ENCODE results near the gene UBE2J2. TPM values are rescaled to one million over a fixed set of nuclear protein-coding genes. Genes with fewer than 3 reads are reported as not detected.

Gene UBE2J2
- total RNA-seq, 2 experiments from 2014 or later: 76.5 to 80.1 TPM

DNA sequence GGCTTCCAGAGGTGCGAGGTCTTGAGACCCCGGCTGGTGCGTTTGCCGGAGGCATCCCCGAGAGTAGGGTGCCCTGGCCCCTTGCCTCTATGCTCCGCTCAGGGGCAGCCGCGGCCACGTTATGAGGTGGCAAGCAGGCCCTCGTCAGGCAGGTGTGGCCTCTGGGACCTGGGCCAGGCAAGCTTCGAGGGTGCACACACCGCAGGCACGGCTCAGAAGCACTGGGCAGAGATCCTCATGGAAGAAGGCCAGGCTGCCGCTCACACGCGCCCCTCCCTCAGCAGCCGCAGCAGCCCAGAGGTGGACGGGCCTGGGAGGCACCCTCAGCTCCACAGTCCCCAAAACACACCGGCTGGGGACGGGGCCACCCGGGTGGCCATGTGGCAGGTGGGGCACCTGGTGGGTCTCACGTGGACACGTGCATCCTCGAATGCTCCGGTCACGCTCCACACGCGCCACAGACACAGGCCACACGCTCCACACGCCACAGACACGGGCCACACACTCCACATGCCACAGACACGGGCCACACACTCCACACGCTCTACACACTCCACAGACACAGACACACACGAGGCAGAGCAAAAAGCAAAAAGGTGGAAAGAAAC lies 48.3 kb downstream of the UBE2J2 start:
- POLR2A ChIA-PET: no interaction called here
- CTCF ChIA-PET: no interaction called here

DNA sequence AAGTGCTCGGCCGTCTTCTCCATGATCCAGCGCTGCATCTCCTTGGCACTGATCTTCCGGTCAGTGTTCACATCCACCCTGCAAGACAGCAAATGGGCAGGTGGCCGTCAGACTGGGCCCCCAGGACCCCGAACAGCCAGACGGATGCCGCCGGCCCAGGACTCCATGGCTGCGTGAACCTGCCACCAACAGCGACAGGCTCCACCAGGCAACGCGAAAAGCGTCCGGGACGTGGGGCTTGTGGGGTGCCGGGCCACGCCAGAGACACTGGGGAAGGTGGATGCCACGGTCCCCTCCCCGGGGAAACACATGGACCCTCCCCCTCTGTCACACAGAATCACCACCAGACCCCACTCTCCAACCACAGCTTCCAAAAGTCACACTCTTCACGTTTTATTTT lies 49.8 kb downstream of the UBE2J2 start:
- ChIA-PET CTCF (no interaction called here), POLR2A (no interaction called here)

DNA sequence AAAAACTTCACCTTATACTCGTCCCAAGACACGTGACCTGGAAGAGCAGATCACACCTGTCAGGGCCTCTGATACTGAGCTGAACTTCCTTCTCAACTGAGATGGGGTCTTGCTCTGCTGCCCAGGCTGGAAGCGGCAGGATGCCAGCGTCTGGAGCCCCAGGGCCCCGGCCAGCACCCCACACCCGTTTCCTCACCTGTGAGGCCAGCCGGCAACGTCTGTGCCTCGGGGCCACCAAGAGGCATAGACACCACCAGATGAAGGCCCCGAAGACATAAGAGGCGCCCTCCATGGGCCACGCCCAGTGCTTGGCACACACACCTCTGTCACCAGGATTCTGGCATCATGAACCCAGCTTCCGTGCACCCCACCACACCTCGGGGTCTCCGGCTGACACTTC lies 50.3 kb downstream of the UBE2J2 start:
- ChIA-PET CTCF (no interaction called here), POLR2A (no interaction called here)

DNA sequence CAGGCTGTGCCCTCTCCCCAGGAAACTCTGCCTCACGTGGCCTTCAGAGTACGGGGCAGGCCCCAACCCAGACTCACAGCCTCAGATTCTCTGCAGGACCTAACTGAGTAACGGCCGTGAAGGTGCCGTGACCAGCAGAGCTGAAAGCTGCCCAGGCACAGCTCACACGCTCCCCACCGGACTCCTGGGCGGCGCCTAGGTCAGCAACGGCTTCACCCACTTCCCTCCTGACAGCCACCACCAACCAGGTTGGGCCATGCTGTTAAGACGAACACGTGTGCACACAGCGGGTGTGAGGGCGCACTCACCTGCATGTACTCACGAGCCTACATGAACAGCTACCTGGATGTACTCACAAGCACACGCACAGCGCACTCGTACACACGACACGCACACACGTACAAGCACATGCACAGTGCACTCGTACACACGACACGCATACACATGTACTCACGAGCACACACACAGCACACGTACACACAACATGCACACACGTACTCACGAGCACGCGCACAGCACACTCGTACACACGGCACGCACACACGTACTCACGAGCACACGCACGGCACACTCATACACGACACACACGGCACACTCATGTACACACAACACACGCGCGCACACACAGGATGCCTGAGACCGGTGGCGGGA lies 51.0 kb downstream of the UBE2J2 start:
- ChIA-PET CTCF (no interaction called here), POLR2A (no interaction called here)

DNA sequence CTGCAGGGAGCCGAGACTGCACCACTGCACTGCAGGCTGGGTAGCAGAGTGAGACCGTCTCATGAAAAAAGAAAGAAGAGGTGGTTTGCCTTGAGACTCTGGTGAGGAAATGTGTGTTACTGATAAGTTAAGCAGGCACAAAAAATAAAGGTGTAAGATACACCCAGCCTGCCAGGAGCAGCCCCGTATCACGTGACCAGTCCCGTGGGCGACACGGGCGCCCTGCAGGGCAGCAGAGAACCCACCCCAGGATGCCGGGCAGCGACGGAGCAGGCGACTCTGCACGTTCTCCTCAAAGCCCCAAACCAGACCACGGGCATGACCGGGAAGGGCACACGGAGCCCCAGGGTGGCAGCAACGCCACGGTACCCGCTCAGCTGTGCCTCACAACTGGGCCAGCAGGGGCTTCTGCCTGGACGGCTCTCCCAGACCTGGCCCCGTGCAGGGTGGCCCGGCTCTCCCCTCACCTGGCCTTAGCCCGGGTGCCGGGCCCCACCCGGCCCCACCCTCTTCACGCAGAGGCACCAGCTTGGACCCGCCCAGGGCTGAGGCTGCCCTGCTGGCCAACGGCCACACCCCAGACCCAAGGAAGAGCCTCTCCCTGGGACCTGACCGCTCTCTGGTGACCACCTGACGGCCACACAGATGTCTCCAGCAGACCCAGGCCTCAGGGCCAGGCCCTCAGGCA lies 51.6 kb downstream of the UBE2J2 start:
- ChIA-PET CTCF (no interaction called here), POLR2A (no interaction called here)

DNA sequence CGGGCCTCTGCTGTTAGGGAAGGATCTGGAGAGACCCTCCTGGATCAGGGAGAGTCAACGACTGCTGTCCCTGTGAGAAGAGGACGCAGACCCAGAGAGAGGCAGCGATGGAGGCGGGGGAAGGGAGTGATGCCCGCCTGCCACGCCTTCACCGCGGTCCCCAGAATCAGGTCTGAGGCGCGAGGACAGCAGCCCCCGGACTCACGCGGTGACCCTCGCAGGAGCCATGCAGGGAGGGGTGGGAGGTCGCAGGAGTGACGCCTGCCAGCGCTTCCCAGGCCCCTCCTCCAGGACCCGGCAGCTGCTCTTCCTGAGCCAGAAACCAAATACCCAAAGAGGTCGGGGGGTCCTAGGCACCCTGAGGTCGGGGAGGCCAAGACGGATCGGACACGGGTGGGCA lies 53.5 kb downstream of the UBE2J2 start:
- POLR2A ChIA-PET: no interaction called here
- CTCF ChIA-PET: no interaction called here

DNA sequence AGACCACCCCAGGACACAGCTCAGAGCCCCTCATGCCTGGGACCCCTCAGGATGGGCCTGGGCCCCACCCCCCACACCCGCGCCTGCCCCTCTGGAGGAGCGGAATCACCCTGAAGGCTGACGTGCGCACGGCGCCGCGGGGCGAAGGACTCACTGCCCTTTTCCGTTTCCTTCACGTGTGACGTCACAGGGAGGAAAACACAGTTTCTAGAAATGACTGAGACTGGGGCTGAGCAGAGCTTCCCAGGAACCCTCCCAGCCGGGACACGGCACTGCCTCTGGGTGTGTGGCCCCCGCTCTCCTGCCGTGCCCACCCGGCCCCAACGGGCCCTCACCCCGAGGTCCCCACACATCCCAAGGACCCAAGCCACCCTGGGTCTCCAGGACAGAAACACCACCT lies 54.3 kb downstream of the UBE2J2 start:
- ChIA-PET CTCF (interaction anchor here (1.7 kb wide), 1 partner anchor 97 kb away, joined by 6 read pairs; no protein-coding TSS in a partner anchor), POLR2A (no interaction called here)

DNA sequence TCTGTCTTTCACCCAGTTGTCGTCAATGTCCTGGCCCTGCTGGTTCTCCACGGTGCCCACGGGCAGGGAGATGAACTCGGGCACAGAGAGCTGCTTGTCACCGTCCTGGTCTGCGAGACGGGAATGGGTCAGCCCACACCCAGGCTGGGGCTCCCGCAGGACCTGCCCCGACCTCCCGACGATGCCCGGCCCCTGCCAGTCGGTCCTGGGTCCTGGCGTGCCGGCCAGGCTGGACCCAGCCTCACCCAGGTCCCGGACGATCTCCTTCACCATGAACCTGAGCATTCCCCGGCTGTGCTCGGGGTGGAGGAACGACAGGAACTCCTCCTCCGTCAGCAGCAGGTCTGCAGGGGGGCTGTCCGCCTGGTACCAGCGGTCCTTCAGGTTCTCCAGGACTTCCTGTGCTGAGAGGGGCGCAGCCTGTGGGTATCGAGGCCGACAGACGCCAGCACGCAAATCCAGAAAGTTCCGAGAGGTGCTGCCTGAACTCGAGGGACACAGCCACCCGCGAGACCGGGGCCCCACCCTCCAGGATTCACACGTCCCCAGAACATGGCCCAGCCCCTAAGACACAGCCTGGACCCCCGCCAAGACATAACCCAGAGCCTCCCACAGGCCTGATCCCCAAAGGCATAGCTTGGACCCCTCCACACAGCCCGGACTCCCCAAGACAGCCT lies 55.0 kb downstream of the UBE2J2 start:
- ChIA-PET CTCF (interaction anchor here (1.7 kb wide), 1 partner anchor 97 kb away, joined by 6 read pairs; no protein-coding TSS in a partner anchor), POLR2A (interaction anchor here (0.8 kb wide), 1 partner anchor 10 kb away, joined by 3 read pairs; no protein-coding TSS in a partner anchor)

DNA sequence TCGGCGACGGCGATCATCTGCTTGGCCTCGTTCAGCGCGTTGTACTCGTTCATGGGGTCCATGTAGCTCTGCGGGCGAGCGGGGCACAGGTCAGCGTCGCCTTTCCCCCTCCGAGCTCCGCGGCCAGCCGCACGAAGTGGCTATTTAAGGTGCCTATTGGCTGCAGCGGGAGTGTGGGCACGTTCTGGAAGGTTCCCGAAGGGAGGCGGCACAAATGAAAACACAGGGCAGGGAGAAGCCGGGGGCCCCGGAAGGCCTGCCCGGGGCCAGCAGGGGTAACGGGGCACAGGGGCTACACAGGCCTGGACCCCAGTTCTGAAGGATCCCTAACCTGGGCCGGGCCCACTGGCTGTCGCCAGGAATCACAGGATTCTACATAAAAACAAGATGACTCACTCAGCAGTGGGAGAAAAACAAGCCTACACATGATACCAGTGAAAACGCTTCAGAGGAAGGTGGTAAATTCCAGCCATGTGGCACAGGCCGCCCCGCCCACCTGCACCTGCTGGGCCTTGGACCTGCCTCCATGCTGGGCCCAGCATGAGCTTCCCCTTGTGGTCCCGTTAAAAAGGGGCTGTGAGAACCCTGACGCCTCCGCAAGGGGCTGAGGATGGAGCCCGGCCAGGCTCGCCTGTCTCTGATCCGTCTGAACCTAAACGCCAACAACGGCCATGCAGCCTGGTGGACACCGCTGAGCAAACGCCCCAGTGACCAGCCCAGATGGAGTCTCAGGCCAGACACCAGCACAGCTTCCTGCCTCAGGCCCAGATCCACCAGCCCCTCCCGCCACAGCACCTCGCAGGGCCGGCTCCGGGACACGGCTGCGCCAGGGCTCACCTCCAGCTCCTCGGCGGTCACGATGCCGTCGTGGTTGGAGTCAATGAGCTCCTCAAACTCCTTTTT lies 55.8 kb downstream of the UBE2J2 start:
- ChIA-PET CTCF (interaction anchor here (1.7 kb wide), 1 partner anchor 96 kb away, joined by 6 read pairs; no protein-coding TSS in a partner anchor), POLR2A (interaction anchor here (0.8 kb wide), 1 partner anchor 10 kb away, joined by 3 read pairs; no protein-coding TSS in a partner anchor)

DNA sequence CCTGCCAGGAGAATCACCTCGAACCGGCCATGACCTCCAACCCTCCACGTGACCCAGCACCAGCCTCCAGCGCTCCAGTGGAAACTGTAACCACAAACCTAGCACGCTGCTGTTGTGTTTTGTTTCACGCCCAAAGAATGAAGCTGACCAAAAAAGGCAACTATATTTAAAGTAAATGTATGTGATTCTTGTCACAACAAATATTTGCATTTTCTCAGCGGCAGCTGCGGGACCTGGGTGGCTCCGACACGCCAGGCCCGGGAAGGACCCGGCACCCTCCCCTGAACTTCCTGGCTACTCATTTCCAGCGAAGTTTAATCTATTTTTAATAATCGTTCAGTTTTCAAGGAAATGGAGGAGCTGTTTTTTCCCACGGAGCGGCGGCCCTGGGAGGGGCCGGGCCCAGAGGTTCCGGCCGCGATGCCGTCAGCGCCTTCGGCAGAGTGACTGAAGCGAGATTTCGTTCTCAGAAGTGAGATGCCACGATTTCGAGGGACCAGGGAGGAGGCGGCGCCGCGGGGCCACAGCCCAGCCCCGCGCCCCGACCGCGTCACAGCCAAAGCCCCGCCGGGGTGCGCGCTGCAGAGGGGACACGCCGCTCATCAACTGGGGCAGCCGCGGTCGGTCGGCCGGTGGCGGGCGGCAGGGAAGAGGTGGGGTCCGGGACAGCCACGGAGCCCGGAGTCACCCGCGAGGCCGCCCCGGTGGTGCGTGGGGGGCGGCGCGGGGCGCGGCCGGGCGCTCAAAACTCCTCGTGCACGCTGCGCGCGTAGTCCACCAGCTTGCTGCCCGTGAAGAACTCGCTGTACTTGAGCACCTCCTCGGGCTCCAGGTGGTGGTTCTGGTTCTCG lies 56.7 kb downstream of the UBE2J2 start:
- CTCF ChIA-PET: interaction anchor here (0.9 kb wide), 1 partner anchor 14 kb away, joined by 3 read pairs; the partner anchor contains the start of genes B3GALT6 and SDF4
- POLR2A ChIA-PET: interaction anchor here (0.7 kb wide), 1 partner anchor 14 kb away, joined by 3 read pairs; no protein-coding TSS in a partner anchor

DNA sequence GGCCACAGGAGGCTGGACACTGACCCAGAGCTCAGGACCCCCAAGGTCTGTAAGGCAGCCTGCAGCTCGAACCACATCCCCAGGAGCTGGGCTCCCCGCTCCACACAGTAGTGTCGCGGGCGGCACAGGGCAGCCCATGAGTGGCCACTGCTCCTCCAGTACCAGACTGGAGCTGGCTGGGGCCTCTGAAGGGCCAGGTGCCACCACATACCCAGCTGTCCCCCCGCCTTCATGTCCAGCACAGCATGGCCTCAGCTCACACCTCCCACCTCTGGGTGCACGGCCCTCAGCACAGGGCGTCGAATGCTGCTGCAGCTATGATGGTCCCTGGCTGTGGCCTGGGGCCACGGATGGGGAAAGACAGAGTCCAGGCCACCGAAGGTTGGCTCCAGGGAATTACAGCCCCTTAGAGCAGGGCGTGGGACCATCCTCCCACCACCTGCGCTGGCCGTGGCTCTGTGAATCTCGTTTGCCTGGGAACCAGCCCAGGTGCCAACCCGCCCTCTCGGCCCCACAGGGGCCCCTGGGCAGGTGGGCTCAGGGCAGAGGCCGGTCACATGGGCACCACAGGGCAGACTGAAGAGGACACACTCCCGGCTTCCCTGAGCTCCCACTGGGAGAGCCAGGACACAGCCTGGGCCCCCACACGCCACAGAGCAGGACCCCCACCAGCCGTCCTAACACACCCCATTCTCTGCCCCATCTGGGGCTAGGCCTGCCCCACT lies 57.6 kb downstream of the UBE2J2 start:
- CTCF ChIA-PET: interaction anchor here (0.9 to 1.2 kb wide), 4 partner anchors 15 to 152 kb away, joined by 3 to 6 read pairs (median 3); partner anchors contain the start of genes B3GALT6 and SDF4
- POLR2A ChIA-PET: interaction anchor here (0.6 kb wide), 1 partner anchor 44 kb away, joined by 3 read pairs; no protein-coding TSS in a partner anchor

DNA sequence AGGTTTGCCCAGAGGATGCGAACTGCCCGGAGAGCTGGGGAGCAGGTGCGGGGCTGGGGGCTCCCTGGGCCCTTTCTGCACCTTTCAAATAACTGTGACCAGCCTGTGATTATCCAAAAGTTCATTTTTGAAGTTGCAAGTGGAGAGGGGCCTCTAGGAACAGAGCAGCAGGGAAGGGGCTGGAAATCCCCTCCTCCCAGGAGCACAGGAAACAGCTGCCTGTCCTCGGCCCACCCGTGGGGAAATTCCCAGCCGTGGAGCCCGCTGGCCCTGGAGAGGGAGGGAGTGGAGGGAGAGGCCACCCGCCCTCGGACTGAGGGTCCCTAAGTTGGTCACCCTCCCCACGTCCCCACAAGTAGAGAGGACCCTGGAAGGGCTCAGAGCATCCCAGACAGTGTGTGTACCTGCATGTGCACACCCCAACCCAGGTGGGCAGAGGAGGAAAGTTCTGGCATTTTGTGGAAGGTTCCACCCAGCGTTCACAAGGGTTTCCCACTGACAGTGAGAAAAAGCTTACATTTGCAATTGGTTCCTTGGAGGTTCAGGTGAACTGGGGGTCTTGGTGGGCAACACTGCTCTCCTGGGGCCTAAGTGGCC lies 58.5 kb downstream of the UBE2J2 start:
- ChIA-PET POLR2A (no interaction called here), CTCF (interaction anchor here (0.9 to 1.2 kb wide), 3 partner anchors 85 to 151 kb away, joined by 3 to 6 read pairs (median 3); no protein-coding TSS in a partner anchor)

DNA sequence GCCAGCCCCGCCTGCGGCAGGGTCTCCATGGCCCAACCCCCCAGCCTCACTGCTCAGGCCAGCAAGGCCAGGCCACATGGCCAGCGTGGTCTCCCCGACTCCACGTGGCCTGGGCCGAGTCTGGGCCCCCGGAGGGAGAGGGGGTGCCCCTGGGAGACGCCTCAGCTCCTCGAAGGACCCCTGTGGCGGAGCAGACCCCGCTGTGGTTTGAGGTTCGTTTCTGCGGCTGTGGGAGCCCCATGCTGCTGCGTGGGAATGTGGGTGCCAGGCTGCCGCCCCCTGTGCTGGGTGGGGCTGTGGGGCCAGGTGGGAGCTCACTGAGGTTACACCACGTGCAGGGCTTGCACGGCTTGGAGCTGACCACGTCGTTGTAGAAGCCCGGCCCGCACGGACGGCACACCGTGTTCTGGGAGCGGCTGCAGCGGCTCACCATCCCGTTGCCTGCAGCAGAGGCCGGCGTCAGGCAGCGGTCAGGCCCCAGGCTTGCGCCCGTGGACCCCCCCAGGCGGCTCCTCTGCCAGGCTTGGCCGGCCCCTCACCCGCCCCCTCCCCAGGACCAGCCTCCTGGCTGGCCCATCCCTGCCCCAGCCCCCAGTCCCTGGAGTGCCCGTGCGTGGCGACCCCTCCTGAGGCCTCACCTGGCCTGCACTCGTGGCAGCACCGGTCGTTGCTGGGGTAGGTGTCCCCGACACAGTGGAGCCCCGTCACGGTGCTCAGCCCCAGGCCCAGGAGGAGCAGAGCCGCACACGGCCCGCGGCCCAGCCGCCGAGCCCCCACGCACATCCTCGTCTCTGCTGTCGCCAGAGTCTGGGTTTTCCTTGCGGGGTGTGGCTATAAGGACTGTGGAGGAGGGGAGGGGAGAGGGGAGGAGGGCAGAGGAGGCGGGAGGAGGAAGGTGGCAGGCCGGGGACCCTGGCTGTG lies 60.0 kb downstream of the UBE2J2 start, which contains the start of gene TNFRSF4:
Gene TNFRSF4 (minus strand): TSS at position 809 of the 921 bp plus-strand sequence. CDS start 26 bp downstream, at position 783.
- CTCF ChIA-PET: interaction anchor here (1.0 to 1.6 kb wide), 3 partner anchors 13 to 91 kb away, joined by 3 to 6 read pairs (median 3); no protein-coding TSS in a partner anchor

DNA sequence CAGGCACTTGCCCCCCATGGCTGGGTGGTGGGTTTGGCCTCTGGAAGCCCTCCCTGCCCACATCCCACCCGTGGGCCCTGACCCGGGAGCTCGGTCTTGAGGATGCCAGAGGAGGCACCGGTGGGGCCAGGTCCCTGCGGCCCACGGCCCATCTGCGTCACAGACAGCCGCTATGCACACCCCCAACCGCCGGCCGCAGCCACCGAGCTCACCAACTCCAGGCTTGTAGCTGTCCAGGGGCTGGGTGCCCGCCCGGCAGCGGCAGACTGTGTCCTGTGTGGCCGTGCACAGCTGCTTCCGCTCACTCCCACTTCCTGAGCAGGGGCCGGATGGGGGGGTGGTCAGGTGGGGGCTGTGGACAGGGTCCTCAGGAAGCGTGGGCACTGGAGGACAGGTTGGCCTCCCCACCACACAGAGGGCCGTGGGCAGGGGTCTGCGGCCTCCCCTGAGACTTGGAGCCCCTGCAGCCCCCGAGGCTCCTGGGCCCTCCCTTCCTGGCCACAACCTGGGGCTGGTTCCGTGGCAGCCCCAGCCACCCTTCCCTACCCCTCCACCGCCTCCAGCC lies 60.8 kb downstream of the UBE2J2 start:
- ChIA-PET POLR2A (interaction anchor here (0.5 to 1.8 kb wide), 4 partner anchors 12 to 159 kb away, joined by 3 to 4 read pairs (median 4); no protein-coding TSS in a partner anchor), CTCF (interaction anchor here (1.0 to 1.6 kb wide), 3 partner anchors 14 to 91 kb away, joined by 3 to 6 read pairs (median 3); no protein-coding TSS in a partner anchor)

More for the DNA sequence above, 60.0 kb downstream of the UBE2J2 start, which contains the start of gene TNFRSF4:
- POLR2A ChIA-PET: interaction anchor here (0.5 to 1.8 kb wide), 4 partner anchors 13 to 159 kb away, joined by 3 to 4 read pairs (median 4); no protein-coding TSS in a partner anchor
